ENCODE data around the gene DOK5.

Gene DOK5

GRCh38 chr20:54620611-54621010 is 145.2 kb downstream of the DOK5 start:
- no peak for DNase-seq

DNA sequence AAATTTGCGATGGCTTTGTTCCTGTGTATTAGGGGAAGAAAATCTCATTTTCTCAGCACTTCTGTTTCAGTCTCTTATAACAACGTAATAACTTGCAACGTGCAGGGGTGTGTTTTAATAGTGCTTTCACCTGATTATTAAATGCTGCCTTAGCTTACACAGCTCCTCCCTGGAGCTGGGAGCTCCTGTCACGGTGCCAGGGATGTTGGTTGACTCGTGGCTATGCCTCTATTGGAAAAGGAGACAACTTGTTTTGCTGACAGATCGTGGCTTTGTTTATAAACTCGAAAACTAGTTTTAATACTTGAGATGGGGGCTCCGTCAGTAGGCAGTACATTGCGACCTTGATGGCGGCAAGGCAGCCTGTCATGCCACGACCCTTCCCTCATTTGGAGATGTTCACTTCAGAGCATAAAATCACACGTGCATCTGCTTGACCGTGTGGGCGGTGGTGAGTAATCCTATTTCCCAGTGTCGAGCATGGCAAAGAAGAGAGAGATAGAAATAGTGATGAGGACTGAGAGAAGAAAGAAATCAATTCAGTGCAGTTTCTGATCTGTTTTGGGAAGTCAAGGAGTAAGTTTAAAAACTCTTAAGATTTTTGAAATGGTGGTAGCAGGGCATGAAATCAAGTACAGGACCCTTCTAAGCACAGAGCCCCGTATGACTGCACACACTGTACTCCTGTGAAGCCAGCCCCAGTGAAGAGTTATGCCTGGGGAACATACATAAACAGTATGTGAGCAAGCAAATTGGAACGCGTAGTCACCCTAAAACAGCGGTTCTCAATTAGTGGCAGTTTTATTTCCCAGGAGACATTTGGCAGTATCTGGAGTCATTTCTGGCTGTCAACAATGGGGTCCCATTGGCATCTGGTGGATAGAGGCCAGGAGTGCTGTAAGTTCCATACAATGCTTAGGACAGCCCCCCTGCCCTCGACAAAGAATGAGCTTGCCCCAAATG is 147.2 kb downstream of the DOK5 start:
- peak; percentile 81 for DNase-seq

DNA sequence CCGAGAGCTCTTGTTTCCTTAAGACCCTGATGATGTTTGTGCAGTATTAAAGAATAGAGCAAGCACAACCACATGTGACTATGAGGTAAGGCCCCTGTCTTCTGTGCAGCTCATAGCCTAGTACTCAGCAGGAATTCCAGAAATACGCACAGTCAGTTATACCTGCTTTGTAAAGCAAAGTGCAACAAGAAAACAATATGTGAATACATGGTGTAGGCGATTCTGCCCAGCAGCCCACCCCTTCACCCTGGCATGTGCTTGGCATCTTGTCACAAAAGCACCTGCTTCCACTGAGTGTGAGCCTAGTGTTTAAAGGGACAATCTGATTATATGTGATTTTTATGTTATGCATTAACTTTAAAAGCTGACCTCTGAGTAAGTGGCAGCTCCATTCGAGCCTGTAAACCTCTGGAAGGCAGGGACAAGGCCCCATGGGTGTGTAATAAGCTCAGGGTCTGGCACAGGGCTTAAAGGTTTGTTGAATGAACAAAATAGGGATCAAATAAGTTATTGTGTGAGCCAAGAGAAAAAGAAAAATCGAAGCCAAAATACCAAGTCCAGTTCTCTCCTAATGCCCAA is 148.7 kb downstream of the DOK5 start:
- no peak for DNase-seq

DNA sequence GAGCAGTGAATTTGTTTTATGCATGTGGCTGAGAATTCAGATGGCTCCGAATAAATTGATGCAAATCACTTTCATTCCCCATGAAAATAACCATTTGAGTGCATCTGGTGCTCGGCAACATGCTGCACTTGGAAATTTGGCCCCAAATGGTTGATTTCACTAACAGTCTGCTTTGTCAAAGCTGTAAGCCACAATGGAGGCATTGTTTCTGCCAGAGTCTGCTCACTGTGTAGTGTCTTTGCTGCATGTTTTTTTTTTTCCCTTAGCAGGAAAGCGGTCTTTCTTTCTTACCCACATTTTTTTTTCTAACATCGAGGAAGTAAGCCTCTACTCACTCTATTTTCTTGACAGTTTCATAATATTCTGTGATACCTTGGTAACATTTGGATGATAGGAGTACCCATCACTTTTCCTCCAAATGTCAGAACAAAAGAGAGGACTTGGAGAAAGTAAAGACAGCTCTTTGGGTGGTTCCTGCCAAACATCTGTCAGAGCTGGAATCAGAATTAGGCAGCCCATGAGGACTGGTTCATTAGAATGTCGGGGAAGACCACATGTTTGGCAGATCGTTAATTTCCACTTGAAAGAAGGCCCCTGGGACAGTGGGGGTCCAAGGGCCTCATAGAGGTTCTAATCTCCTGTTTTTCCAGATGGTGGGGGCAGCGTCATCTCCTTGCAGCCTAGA is 149.5 kb downstream of the DOK5 start:
- DNase-seq, result peak; percentile 77

DNA sequence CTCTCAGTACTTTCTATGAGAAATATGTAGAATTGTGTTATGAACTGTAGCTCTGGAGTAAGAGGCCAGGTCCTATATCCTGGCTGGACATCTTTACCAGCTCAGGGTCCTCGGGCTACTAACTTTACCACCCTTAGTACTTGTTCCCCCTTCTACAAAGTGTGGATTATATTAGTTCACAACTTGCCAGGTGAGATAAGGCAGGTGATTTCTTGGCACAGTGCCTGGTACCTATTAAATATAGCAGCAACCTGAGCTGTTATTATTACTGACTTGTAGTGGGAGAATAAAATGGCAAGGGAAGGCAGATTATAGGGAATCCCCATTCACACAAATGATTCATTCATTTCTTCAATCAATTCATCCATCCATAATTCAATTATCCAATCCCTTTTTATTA is 150.1 kb downstream of the DOK5 start:
- no peak for DNase-seq

- DNase-seq, result no peak
These were observed 150.7 kb downstream of the DOK5 start for GRCh38 chr20:54626126-54626525.

GRCh38 chr20:54629632-54630031 is 154.2 kb downstream of the DOK5 start:
- DNase-seq, result no peak

DNA sequence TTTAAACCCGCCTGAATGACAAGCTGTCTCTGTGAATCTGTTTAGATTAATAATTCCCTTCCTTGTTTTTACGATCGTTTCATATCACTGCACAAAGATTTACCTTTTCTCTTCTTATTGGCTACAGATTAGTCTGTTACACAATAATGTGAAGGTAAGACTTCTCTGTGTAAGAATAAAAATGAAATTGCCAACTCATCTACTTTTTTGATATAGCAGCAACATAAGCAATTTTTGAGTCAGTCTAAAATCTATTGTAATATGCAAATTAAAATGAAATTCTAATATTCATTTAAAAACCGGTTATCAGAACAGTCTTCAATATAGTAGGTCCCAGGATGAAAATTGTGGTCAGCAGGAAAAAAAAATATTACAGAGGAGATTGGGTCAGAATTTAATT is 155.2 kb downstream of the DOK5 start:
- DNase-seq, result no peak

- DNase-seq, result no peak
These were observed 155.7 kb downstream of the DOK5 start for GRCh38 chr20:54631059-54631458.

DNA sequence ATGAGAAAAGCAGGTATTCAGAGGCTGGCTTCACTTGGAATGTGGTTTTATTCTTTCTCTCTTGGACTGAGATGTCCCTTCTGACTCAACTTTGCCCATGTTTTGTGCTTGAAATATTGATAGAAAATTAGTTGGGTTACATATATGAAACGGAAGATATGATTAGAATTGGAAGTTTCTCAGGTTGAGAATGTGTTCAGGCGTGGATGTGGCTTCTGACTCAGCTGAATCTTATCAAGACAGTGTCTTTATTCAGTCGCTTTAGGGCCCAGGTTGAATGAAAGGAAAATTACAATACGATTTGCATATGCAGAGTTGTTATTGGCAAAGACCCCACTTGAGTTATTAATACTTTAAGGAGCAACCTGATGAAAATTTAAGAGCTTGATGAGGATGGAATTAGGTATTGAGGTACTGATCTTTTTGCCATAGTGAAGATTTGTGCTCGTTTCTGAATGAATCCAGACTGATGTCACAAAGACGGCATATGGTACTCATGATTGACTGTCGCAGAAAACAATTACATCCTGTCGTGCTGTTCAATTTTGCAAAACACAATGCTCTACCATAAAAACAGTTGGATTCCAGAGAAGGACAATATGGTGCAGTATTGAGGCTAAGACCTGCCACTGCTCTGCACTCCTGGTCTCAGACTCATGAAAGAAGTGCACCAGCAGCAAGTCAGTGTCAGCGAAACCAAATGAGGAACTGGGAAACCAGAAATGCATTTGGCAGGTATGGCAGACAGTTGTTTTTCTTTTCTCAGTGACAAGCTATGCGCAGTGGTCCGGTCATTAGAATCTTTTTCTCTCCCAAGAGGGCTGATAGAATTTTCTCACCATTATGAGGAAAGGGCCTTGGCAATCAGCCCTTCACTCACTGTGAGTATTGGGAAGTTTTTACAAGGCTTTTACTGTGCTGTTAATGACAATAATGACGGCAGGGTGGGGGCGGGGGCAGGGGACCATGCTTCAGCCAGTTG is 158.3 kb downstream of the DOK5 start:
- no peak for DNase-seq

DNA sequence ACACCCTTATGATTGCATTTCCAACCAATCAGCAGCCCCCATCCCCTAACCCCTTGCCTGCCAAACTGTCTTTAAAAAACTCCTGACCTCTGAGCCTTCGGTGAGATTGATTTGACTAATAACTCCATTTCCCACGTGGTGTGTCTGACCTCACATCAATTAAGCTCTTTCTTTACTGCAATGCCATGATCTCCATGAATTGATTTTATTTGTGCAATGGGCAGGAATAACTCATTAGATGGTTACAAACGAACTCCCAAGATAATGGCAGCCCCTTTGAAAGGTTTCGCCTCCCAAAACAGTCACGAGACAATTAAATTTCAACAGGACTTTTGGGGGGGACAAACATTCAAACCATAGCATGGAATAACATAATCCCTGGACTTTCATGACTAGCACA is 161.2 kb downstream of the DOK5 start:
- DNase-seq, result no peak

DNA sequence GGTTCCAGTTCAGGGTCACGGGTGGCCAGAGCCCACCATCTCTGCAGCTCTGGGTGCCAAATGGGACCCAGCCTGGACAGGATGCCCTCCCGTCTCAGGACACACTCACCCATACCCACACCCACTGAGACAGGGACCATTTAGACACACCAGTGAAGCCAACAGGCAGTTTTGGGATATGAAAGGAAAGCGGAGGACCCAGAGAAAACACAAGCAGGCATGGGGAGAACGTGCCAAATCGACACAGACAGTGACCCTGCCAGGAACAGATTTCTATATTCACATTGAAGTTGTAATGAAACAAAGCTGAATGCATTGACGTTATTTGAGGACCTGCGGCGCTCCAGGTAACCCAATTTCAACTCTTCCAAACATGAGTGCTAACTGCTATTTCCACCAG is 164.5 kb downstream of the DOK5 start:
- no peak for DNase-seq

- no peak for DNase-seq
These were observed 165.4 kb downstream of the DOK5 start for GRCh38 chr20:54640800-54641199.

DNA sequence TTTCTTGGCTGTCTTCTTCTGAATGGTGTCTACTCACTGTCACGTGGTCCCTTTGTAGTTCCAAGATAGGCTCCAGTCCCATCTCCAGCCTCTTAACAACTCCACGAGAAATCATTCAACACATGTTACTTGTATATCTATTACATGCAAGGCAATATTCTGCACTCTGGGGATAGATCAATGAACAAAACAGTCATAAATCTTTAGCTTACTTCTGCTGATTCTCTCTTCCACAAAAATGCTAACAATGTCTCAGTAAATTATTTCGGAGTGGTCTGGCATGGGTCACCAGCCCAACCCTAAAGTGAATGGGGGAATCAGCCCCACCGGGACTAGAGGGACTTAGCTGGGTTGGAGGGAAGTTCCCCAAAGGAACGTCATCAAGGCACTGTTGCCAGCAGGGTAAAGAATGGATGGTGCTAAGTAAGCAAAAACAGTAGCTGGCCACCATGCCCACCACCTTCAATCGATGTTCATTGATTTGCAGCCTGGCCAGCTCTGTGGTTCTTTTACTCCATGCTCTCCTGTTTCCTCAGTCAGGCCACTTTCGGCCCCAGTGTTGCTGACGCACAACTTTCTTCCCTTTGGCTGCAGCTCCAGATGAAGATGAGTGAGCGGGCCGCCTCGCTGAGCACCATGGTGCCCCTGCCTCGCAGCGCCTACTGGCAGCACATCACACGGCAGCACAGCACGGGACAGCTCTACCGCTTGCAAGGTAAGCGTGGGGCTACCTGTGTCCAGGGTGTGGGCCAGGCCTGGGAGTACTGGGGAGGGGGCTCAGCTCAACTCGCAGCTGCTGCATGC is 167.7 kb downstream of the DOK5 start:
- DNase-seq, result peak; percentile 86

GRCh38 chr20:54643761-54644160 is 168.4 kb downstream of the DOK5 start:
- DNase-seq, result peak; percentile 98

- no peak for DNase-seq
These were observed 170.2 kb downstream of the DOK5 start for GRCh38 chr20:54645445-54646155.

- DNase-seq, result no peak
These were observed 170.7 kb downstream of the DOK5 start for GRCh38 chr20:54646156-54646517.

DNA sequence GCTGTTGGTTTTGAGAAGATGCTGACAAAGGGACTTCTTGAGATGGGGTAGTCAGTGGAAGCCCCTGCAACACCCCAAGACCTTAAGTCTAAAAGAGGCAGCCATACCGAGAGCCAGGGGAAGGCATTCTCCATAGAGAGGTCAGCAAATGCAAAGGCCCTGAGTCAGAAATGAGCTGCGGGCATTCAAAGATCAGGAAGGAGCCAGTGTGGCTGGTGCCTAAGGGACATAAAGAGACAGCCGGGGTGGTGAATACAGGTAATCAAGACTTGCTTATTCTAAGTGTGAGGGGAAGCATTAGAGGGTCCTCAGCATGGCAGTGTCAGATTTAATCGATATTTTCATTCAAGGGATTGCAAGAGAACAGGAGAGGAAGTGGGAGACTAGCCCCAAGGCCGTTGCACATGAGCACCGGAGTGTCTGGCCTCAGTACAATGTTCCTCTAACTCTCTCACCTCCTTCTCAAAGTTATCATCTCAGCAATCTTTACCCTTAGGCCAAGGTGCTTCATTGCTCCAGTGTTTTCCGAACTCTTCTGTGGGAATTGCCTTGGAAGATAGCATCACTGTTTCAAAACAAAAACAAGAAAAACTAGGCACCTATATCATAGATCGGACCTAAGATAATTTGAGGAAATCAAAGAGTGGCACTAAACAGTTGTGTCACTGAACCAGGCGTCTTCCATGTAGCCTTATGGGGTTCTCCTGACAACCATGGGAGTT is 173.2 kb downstream of the DOK5 start:
- DNase-seq, result no peak

- DNase-seq, result peak; percentile 79
These were observed 174.1 kb downstream of the DOK5 start for GRCh38 chr20:54649511-54649962.

- DNase-seq, result peak; percentile 41
These were observed 174.8 kb downstream of the DOK5 start for GRCh38 chr20:54650052-54650719.

Data from fibroblast of upper back skin (primary cell).